Activated B cell treated with CpG ODN at 0.5 μM for 24 hours (primary cell): Measurements from ENCODE around the gene ADGRA3. TPM values are rescaled to one million over a fixed set of nuclear protein-coding genes. Genes with fewer than 3 reads are reported as not detected.

Source experiments
- ATAC-seq: fragments of 200-7000 bp; cut with Tn5 transposase; one replicate; pipeline ENCODE4 v1.10.0; 2021; ENCODE audit warnings: low read depth, mild to moderate bottlenecking, moderate library complexity
- CTCF ChIA-PET: fragments of 350-600 bp; sonication (Branson Sonifier 250); formaldehyde crosslinking; loops from one replicate; lab custom pipeline; 2021; ENCODE audit warnings: antibody characterized with exemption; lab: Charles Lee
- POLR2A ChIA-PET: fragments of 350-600 bp; sonication (Branson Sonifier 250); formaldehyde crosslinking; loops from one replicate; lab custom pipeline; 2021; ENCODE audit warnings: antibody characterized with exemption; lab: Charles Lee
- DNase-seq: peaks from one replicate; pipeline ENCODE4 v3.0.0; 2022
- H3K27ac Mint-ChIP-seq: one replicate; pipeline ENCODE4 v1.8.0; 2020; ENCODE audit warnings: mixed read lengths
- H3K27me3 Mint-ChIP-seq: one replicate; pipeline ENCODE4 v1.8.0; 2021; ENCODE audit warnings: mixed read lengths
- H3K36me3 Mint-ChIP-seq: one replicate; pipeline ENCODE4 v1.8.0; 2021; ENCODE audit warnings: low read depth, mixed read lengths
- H3K4me1 Mint-ChIP-seq: one replicate; pipeline ENCODE4 v1.8.0; 2021; ENCODE audit warnings: mixed read lengths
- H3K4me3 Mint-ChIP-seq: one replicate; pipeline ENCODE4 v1.8.0; 2020; ENCODE audit warnings: mild to moderate bottlenecking, mixed read lengths
- H3K9me3 Mint-ChIP-seq: one replicate; pipeline ENCODE4 v1.8.0; 2020; ENCODE audit warnings: mixed read lengths
- intact Hi-C: fragments of 100-400 bp; cut with micrococcal nuclease; formaldehyde crosslinking; loops from one replicate; pipeline ENCODE4 v1.15.1; 2024
- total RNA-seq: library from RNA; stranded (reverse); gene quantifications from 2 replicates; pipeline ENCODE4 v1.2.3, GENCODE V29; 2022
- TF ChIP-seq, protein P1 (sequence below): fragments of 200-600 bp; IDR thresholded peaks from one replicate; pipeline ENCODE4 v1.8.0; 2022; ENCODE audit warnings: antibody characterized with exemption, mild to moderate bottlenecking

Gene ADGRA3
- total RNA-seq, 1 donor from 2014 or later: not detected

DNA sequence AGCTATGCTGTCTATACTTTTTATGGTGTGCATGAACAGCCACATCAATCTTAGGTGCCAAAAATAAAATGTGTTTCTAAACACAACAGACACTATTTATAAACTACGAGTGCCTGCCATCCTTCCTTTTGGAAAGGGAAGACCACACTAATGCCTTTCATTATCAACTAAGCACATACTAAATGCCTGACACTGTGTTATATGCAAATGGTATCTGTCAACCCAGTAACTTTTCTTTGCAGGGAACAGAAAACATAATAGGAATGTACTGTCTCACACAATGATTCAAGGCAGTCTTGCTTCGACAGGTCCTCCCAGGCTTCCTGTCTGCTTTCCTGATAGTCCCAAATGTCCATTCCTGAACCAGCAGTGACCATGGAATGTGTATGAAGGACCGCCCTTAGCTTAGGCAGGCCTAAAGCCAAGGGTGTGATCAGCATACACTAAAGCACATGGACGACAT lies 43.8 kb downstream of the ADGRA3 start:
- ATAC-seq: no peak
- no peaks in the 10 kb centered on the region for H3K27me3 Mint-ChIP-seq
- TF ChIP-seq, protein P1, sequence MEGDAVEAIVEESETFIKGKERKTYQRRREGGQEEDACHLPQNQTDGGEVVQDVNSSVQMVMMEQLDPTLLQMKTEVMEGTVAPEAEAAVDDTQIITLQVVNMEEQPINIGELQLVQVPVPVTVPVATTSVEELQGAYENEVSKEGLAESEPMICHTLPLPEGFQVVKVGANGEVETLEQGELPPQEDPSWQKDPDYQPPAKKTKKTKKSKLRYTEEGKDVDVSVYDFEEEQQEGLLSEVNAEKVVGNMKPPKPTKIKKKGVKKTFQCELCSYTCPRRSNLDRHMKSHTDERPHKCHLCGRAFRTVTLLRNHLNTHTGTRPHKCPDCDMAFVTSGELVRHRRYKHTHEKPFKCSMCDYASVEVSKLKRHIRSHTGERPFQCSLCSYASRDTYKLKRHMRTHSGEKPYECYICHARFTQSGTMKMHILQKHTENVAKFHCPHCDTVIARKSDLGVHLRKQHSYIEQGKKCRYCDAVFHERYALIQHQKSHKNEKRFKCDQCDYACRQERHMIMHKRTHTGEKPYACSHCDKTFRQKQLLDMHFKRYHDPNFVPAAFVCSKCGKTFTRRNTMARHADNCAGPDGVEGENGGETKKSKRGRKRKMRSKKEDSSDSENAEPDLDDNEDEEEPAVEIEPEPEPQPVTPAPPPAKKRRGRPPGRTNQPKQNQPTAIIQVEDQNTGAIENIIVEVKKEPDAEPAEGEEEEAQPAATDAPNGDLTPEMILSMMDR: no peak
- intact Hi-C loops: no loop called here
- no peaks in the 10 kb centered on the region for H3K36me3 Mint-ChIP-seq
- no peaks in the 10 kb centered on the region for H3K9me3 Mint-ChIP-seq
- H3K27ac Mint-ChIP-seq: no peak overlapping the region
- H3K4me1 Mint-ChIP-seq: no peaks in the 10 kb centered on the region
- DNase-seq: no peak
- no peak overlapping the region for H3K4me3 Mint-ChIP-seq
- POLR2A ChIA-PET: no interaction called here
- CTCF ChIA-PET: no interaction called here

- no peaks in the 10 kb centered on the region for H3K9me3 Mint-ChIP-seq
- ChIA-PET CTCF (no interaction called here), POLR2A (no interaction called here)
- no peak overlapping the region for H3K4me3 Mint-ChIP-seq
- no peaks in the 10 kb centered on the region for H3K27me3 Mint-ChIP-seq
- ATAC-seq: no peak
- DNase-seq: no peak
- TF ChIP-seq, protein P1: no peak
- H3K27ac Mint-ChIP-seq: no peak overlapping the region
- H3K4me1 Mint-ChIP-seq: no peaks in the 10 kb centered on the region
- intact Hi-C loops: no loop called here
- H3K36me3 Mint-ChIP-seq: no peaks in the 10 kb centered on the region
Observed at GRCh38 chr4:22471419-22471818, 44.4 kb downstream of the ADGRA3 start.

GRCh38 chr4:22466581-22466980 lies 49.3 kb downstream of the ADGRA3 start:
- H3K4me3 Mint-ChIP-seq: no peak overlapping the region
- TF ChIP-seq, protein P1: no peak
- no peaks in the 10 kb centered on the region for H3K36me3 Mint-ChIP-seq
- no peaks in the 10 kb centered on the region for H3K9me3 Mint-ChIP-seq
- DNase-seq (no peak), ATAC-seq (no peak)
- ChIA-PET CTCF (no interaction called here), POLR2A (no interaction called here)
- H3K4me1 Mint-ChIP-seq: no peaks in the 10 kb centered on the region
- H3K27me3 Mint-ChIP-seq: no peaks in the 10 kb centered on the region
- intact Hi-C loops: no loop called here
- no peak overlapping the region for H3K27ac Mint-ChIP-seq

DNA sequence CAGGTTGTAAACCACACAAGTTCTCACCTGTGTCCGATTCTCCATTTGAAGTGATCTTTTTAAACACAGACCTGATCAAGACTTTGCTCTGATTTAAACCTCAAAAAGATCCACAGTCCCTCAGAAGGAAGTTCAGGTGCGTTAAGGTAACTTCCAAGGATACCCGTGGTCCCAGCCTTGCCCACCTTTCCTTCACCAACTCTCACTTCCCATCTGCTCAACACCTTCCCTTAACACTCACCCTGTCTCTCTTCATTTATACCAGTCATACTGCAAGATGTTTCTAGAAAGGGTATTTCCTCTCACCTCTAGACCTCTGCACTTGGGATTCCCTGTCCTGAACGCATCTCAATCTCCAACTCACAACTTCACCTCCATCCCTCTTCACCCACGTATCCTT lies 49.9 kb downstream of the ADGRA3 start:
- CTCF ChIA-PET: no interaction called here
- POLR2A ChIA-PET: no interaction called here
- TF ChIP-seq, protein P1: no peak
- intact Hi-C loops: no loop called here
- no peak overlapping the region for H3K27ac Mint-ChIP-seq
- DNase-seq (no peak), ATAC-seq (no peak)
- no peak overlapping the region for H3K4me3 Mint-ChIP-seq
- no peaks in the 10 kb centered on the region for H3K36me3 Mint-ChIP-seq
- no peaks in the 10 kb centered on the region for H3K9me3 Mint-ChIP-seq
- no peaks in the 10 kb centered on the region for H3K27me3 Mint-ChIP-seq
- no peaks in the 10 kb centered on the region for H3K4me1 Mint-ChIP-seq

GRCh38 chr4:22465349-22465748 lies 50.5 kb downstream of the ADGRA3 start:
- CTCF ChIA-PET: no interaction called here
- TF ChIP-seq, protein P1: no peak
- ATAC-seq: no peak
- no peak for DNase-seq
- no peaks in the 10 kb centered on the region for H3K4me1 Mint-ChIP-seq
- intact Hi-C loops: no loop called here
- H3K27me3 Mint-ChIP-seq: no peaks in the 10 kb centered on the region
- POLR2A ChIA-PET: no interaction called here
- no peaks in the 10 kb centered on the region for H3K9me3 Mint-ChIP-seq
- H3K36me3 Mint-ChIP-seq: no peaks in the 10 kb centered on the region
- no peak overlapping the region for H3K4me3 Mint-ChIP-seq
- no peak overlapping the region for H3K27ac Mint-ChIP-seq
